GM19455 (cell line): ENCODE data around the gene DDX10.
"Not testable (repeated sequence)": the region's sequence is repeated elsewhere in the genome, so short reads cannot be mapped to it uniquely, and the experiment has no call there.

Experiments
- ATAC-seq: cut with Tn5 transposase; IDR thresholded peaks from one replicate; pipeline ENCODE4 v1.9.1; 2021; ENCODE audit not compliant: unreplicated experiment

The DDX10 gene

DNA sequence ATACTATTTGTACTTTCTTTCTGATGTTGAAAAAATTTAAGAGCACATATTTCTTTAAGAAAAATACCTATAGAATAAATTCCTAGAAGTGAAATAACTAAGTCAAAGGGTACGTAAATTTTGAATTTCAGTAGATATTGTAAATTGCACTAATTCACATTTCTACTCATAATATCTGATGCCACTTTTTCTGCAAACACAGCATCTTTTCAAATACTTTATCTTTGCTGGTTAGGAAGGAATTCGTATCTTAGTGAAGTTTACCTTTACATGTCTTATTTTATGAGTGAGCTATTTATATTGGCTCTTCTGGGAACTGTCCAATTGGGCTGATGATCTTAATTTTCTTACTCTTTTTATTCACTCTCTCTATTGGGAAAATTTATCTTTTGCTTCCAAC is 148.2 kb downstream of the DDX10 start:
- no peak for ATAC-seq

DNA sequence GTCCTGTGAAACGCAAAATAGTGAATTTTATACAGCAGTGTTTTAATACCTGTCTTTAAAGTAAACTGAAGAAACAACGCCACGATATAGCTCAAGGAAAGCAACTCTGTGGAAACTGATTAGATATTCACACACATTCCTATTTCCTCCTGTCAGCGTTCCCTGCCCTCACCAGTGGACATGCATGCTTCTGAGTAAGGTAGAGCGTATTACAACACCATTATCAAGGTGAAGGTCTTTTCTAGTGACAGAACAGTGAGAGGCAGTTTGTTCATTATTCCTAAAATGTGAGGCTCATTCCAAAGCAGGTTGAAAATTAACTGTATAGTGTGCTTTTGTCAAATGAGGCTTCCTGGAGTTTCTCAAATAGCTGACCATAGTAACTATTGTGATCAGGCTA is 153.1 kb downstream of the DDX10 start:
- ATAC-seq = no peak

DNA sequence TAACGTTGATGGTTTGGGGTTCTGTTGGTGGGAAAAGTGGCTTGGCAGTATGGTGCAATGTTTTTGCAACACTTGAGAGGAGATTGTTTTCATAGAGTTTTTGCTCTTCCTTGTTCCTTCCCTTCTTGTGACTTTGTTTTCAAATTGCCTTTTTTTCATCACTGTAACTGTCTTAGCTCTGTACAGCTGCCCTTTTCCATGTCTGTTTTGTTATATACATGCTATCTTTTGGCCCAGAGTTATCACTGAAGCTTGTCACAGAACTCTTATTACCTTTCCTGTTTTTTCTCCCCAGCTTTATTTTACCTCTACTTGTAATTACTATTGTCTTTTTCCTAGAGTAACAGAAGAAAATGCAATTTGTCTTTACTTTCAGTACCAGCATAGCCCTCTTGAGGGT is 154.1 kb downstream of the DDX10 start:
- no peak for ATAC-seq

DNA sequence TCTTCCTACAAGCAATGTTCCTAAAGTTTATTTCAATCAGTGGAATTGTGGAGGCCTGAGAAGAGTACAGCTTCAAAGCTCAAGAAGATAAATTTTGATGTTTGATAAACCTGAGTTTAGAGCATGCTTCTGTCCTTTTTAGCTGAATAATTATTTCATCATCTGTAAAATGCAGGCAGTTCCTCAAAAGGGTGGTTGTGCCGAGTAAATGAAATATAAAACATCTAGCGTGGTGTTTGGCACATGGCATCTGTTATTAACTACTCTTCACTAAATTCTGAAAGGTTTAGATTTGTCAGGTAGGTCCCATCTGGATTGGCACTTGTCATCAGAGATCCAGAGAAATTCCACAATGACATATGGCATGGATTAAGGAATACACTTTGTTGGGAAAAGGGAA is 155.1 kb downstream of the DDX10 start:
- ATAC-seq = no peak

DNA sequence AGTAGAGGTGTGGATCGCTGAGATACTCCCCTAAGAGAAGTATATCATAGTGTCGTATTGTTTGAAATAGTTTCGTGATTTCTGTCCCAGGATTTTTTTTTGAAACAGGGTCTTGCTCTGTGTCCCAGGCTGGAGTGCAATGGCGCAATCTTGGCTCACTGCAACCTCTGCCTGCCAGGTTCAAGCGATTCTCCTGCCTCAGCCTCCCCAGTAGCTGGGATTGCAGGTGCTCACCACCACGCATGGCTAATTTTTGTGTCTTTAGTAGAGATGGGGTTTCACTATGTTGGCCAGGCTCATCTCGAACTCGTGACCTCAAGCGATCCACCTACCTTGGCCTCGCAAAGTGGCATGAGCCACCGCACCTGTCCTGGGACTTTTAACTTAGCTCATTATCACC is 159.1 kb downstream of the DDX10 start:
- not testable (repeated sequence) for ATAC-seq

DNA sequence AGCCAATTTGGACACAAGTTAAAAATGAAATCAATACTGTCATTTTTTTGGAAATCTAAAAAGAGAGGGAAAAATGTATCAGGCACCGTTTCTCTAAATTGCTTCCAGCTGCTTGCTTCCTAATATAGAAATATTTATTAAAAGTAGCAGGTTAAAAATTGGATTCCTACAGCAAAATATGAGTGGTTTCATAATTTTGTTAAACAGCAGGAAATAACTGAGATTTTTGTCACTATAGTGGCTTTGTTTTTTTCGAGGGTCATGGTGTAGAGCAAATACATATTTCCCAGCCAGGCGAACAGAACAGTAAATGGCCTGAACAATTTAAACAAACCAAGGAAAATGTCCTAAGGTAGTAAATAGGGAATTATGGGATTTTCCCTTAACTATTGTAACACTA is 159.7 kb downstream of the DDX10 start:
- no peak for ATAC-seq

DNA sequence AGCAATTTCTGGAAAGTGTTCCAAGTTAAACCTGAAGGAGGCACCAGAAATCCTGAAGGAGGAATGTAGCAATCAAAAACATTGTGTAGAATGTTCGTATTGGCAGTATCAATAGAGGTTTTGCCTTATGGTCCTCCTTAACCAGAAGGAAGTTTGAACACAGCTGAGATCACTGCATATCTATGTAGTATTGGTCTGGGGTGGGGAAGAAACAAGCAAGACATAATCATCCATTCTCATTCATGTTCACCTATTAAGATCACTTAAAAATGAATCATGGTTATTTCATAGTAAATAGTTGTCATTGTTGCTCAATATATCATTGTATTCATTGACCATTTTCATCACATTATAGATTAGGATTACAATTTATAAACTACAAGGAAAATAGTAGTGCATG is 160.5 kb downstream of the DDX10 start:
- no peak for ATAC-seq

DNA sequence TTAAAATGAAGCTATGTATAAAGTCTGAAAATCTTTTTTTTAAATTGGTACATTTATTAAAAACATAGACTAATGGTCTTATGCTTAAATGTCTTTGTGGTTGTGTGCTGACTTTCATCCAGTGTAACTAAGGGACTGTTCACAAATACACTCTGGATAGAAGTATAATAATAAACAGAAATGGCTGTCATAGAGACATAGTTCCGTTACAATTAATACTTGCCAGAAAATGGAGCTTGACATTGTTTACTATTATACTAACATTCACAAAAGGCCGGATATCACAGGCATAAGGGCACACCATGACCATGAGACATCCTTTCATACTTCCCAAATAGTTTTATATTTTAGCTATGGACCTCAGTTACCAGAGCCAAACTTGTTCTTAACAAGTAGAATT is 161.3 kb downstream of the DDX10 start:
- ATAC-seq = no peak

DNA sequence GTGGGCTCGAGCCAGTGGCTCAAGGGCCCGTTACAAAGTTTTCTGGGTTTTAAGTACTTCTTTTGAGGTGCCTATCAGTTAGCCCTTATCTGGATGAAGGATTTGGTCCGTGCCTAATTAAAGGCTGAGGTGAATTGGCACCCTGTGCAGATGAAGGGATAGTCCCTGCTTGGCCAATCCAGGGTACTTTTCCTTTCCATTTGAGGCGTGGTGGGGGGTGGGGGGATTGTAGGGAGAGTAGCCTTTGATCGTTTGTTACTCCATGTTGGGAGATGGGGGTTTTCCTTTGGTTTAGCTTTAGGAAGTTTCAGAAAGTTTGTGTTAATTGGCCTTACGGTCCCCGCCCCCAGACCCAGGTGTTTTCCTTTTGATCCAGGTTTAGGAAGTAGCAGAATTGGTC is 170.8 kb downstream of the DDX10 start:
- ATAC-seq = no peak

DNA sequence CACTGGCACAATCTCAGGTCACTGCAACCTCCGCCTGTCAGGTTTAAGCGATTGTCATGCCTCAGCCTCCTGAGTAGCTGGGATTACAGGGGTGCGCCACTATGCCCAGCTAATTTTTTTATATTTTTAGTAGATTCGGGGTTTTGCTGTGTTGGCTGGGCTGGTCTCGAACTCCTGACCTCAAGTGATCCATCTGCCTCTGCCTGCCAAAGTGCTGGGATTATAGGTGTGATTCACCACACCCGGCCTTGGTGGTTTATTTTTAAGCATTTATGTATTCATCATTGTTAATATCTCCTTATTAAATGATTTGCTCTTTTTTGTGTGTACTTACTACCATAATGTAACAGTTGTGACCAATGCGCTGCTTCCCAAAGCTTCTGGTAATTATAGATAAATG is 171.7 kb downstream of the DDX10 start:
- ATAC-seq = no peak

DNA sequence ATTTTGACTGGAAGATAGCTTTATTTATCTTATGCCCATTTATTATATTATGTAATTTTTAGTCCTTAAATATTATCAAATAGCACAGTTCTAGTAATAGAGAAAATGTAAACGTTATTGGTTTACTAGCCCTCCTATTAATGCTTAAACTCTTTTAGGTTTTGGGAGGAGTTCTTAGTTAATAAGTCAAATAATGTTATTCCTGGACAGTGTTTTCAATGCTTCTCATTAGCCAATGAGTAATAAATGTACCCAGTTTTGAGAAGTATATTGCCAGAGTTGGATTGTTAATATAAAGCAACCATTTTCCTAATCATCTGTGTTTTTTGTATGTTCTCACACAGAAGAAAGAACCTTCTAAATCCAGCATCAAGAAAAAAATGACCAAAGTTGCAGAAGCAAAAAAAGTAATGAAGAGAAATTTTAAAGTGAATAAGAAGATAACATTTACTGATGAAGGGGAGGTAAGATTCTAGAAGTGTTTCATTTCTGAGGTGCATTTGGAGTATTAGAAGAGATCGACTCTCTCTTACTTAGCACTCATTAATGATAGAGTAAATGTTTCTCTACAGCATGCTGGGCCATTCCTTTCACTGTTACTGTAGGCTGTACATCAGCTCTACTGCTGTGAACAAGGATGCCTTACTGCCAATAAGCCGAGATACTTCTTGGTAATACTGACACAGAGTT is 173.4 kb downstream of the DDX10 start:
- no peak for ATAC-seq

DNA sequence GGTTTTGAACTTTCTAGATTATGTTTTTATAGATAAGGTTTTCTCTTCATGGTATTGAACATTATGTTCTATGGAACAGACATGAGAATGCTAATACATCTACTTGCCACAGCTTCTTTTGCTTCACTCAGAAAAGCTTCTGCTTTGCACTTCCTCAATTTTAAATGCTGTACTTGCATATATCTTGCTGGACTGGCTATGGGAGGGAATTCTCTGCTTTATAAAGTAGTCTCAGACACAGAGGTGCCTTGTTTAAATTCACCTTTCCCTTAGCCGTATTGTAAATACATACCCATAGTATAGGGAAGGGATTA is 173.9 kb downstream of the DDX10 start:
- no peak for ATAC-seq

DNA sequence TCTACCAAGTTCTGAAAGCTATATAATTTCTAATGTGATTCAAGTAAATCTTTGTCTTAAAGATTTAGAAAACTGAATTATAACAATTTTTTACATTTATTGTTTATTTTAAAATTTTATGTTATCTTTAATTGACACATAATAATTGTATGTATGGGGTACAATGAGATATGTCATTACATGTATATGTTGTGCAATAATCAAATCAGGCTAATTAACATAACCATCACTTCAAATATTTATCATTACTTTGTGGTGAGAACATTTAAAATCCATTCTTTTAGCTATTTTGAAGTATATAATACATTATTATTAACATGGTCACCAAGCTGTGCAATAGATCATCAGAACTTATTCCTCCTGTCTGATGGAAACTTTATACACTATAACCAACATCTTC is 181.1 kb downstream of the DDX10 start:
- no peak for ATAC-seq

DNA sequence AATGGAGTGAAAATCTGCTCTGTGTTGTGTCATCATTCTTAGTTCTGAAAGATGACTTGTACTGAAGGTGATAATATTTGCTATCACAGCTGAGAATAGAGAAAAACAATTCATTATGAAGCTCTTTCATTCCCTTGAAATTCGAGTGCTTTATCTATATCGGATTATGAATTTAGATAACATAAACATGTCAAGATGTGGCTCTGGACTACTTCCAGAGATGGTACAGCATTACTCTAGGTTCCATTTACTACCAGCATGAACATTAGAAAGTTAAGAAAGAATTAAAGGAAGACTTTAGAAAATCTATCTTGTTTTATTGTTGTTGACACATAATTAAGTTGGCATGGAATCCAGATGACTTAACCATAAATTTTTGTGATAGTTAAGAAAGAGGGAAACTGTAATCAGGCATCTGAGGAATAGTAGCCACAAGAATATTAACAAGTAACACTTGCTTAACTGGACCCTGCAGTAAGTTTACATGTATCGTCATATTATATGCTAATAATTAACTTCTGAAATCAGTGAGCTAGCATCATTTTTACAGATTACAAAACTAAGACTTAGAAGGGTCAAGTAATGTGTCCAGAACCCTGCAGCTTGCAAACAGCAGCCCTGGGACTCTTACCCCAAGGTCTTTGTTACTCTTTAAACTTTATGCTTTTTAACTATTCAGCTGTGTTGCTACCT is 182.6 kb downstream of the DDX10 start:
- no peak for ATAC-seq

DNA sequence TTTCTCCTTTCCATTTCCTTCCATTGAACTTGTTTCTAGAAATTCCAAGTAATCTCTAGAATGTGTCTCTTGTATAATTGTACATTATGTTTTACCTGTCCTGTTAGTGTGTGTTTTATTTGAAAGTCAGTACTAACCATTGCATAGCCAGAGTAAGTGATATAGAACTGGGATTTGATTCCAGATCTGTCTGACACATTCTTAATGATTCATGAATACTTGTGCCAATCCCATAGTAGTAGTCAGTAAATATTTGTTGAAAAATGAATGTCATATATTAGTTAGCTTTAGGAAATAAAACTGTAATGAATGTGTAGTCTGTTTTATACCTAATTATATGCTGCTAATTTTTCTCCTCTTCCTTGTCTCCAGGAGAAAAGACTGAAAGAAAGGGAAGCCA is 186.9 kb downstream of the DDX10 start:
- no peak for ATAC-seq

DNA sequence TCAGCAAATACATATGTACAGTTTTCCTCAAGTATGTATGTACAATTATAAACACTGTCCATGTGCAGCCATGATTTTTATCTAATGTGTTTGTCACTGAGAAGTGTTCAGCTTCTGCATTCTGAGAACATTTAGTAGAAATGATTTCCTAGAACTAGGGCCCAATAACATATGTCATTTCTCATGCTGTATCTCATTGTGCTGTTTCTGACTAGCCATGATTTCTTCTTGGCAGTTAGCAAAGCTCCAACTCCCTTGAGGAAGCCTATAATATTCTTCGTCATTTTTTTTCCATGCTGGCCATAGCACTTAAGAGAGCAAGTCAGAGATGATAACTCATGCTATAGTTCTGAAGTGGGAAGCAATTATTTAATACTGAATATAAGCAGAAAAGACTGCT is 187.8 kb downstream of the DDX10 start:
- no peak for ATAC-seq

DNA sequence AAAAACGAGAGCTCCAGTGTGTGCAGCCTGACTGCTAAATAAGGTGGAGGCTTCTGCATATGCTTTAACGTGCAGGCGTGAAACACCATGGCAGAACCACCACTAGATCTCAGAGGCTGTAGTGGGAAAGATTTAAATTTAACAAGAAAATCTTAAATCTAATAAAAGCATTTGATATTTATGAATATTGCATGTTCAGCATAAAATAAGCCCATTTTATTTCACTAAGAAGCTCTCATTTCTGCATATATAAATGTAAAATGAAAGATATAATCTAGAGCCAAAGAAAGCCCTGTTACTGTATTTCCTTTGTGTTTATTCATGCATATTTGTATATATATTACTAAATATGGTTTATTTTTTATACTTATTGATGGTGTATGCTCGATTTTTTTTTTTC is 188.3 kb downstream of the DDX10 start:
- ATAC-seq = no peak

DNA sequence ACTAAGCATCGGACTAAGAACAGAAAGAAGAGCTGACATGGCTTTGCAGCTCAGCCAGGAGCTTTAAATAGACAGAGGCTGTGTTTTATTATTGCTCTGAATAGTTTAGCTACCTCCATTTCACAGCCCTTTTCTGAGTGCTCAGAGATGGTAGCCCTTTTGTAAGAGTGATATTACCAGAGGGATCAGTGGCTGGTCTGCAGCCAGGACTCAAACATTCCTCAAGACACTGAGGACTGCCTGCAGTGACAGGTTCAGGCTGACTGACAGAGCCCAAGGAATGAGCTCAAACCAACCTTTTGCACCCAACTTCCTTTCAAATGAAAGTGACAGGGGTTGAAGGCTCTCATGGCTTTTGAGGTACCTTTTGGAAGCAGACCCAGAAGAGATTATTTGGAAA is 189.0 kb downstream of the DDX10 start:
- ATAC-seq = peak; percentile 59

DNA sequence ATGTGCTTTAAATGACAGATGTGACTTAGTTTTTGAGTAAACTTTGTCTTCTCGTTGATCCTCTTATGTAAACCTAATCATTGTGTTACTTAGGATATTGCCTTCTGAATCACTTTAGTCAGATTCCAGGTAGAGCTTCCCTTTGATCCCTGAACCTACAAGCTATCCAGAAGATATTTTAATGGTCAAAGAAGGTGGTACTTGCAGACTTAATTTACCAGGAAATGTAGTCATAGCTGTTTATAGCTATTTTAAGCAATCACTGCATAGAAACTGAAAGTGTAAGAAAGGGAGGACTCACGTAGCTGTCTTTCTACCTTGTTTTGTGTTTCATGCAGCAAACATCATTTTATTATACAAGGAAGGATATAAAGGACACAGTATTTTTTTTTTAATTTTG is 189.5 kb downstream of the DDX10 start:
- peak; percentile 94 for ATAC-seq

DNA sequence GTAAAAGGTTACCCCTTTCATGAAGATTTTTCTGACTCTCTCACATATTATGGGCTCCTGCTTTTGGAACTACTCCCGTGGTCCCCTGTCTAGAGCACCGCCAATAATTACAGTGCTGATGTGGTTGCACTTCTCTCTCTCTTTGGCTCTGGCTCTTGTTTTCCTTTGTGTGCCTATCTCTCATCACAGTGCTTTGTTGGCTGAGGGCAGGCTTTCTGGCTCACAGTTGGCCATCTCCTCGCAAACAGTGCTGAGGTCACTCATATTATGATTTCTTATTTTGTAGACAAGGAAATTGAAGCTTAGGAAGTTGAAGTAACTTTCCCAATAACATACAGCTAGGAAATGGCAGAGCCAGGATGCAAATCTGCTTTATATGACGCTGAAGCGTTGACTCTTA is 192.5 kb downstream of the DDX10 start:
- no peak for ATAC-seq

DNA sequence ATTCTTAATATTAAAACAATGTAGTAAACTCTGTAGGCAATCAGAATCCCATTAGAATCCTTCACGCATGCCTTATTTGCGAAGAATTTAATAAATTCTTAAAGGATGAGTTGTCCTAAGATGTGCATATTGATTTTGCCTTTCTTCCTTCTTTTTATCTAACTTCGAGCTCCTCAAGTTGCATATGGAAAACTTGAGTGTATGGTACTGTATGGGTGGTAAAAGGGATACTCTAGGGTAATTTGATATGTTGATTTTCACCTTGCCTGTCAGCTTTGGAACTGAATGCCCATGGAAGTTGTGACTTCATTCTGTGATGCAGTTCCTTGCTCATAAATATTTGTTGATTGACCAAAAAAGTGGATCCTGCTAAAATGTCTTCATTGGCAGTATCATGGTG is 193.8 kb downstream of the DDX10 start:
- no peak for ATAC-seq

DNA sequence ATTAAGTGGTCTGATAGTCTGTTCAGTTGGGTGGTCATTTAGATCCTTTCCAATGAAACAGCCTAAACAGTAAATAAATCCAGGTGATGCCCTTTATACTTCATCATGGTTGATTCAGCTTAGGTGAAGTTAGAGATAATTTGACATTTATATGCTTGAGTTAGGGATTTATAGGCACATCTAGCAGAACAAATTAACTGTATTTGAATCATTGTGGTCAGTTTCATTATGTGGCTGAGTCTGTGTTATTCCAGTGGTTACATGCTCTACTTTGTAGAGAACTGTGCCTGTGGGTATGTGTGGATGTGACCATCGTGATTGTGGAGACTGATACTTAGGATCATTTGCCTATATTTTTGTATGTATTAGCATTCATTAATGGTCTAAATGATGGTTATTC is 194.6 kb downstream of the DDX10 start:
- ATAC-seq = no peak

DNA sequence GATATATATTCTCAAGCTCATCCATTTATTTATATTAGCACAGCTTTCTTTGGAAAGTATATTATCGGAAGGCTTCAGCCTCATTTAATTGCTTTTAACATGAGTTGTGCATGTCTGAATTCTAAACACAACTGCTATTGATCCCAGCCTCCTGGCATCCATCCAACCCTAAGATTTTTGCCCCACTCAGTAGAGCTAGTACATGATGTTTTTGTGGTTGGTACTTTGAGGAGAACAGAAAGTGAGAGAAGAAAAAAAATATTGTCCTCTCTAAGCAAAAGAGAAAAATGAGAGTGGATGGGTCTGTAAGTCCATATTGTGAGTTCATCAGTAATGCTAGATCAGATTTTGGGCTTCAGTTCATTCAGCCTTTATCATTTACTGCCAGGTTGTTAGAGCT is 198.7 kb downstream of the DDX10 start:
- no peak for ATAC-seq
